SJCRH30 (cell line): ENCODE results near the gene MGLL. TPM values are rescaled to one million over a fixed set of nuclear protein-coding genes. Genes with fewer than 3 reads are reported as not detected.
A peak's percentile ranks its signal among the peaks of the same experiment; 100 is the strongest.

Experiments used
- DNase-seq, 2 experiments: peaks; one replicate each; pipeline ENCODE4 v3.0.0-alpha.2; 2015 to 2020
- H3K27ac ChIP-seq: fragments of 250-450 bp; sonication (Bioruptor Pico); 2 replicates; pipeline ENCODE4 v1.5.1; 2020; ENCODE audit warnings: mild to moderate bottlenecking, moderate library complexity
- H3K27me3 ChIP-seq: fragments of 250-450 bp; sonication (Bioruptor Pico); 2 replicates; pipeline ENCODE4 v1.5.1; 2020; ENCODE audit warnings: mild to moderate bottlenecking, moderate library complexity
- H3K36me3 ChIP-seq: fragments of 250-450 bp; sonication (Bioruptor Pico); 2 replicates; pipeline ENCODE4 v1.5.1; 2020; ENCODE audit warnings: mild to moderate bottlenecking, moderate library complexity
- H3K4me1 ChIP-seq: fragments of 250-450 bp; sonication (Bioruptor Pico); 2 replicates; pipeline ENCODE4 v1.5.1; 2020; ENCODE audit warnings: mild to moderate bottlenecking, moderate library complexity
- H3K4me3 ChIP-seq: fragments of 250-450 bp; sonication (Bioruptor Pico); 2 replicates; pipeline ENCODE4 v1.5.1; 2020; ENCODE audit warnings: mild to moderate bottlenecking, moderate library complexity
- H3K9me3 ChIP-seq: fragments of 250-450 bp; sonication (Bioruptor Pico); replicated peaks from 2 replicates; pipeline ENCODE4 v1.5.1; 2020; ENCODE audit warnings: mild to moderate bottlenecking, moderate library complexity
- total RNA-seq: library from RNA; depleted of rRNA; stranded (reverse); fragments of >200 nt; shearing (Covaris generic); gene quantifications from 2 replicates; pipeline ENCODE4 v1.2.3, GENCODE V29; 2014

MGLL gene
- total RNA-seq, 1 experiment from 2014 or later: 41.7 TPM

- Histone ChIP-seq H3K27me3 (no peaks in the 10 kb centered on the region), H3K9me3 (no peaks in the 10 kb centered on the region), H3K36me3 (no peaks in the 10 kb centered on the region), H3K4me3 (no peak overlapping the region), H3K27ac (no peak overlapping the region), H3K4me1 (no peaks in the 10 kb centered on the region)
- DNase-seq: no peak
These were observed 151.4 kb downstream of the MGLL start for GRCh38 chr3:127670761-127671522.

- no peaks in the 10 kb centered on the region for H3K4me1 ChIP-seq
- H3K9me3 ChIP-seq: no peaks in the 10 kb centered on the region
- no peaks in the 10 kb centered on the region for H3K27me3 ChIP-seq
- no peak for DNase-seq
- H3K36me3 ChIP-seq: no peaks in the 10 kb centered on the region
- H3K4me3 ChIP-seq: no peak overlapping the region
- H3K27ac ChIP-seq: no peak overlapping the region
These were observed 152.1 kb downstream of the MGLL start for GRCh38 chr3:127670229-127670559.

GRCh38 chr3:127669541-127670228 lies 152.6 kb downstream of the MGLL start:
- no peaks in the 10 kb centered on the region for H3K36me3 ChIP-seq
- H3K27ac ChIP-seq: no peak overlapping the region
- H3K9me3 ChIP-seq: no peaks in the 10 kb centered on the region
- no peak overlapping the region for H3K4me3 ChIP-seq
- H3K4me1 ChIP-seq: no peaks in the 10 kb centered on the region
- no peaks in the 10 kb centered on the region for H3K27me3 ChIP-seq
- no peak for DNase-seq

GRCh38 chr3:127668906-127669305 lies 153.4 kb downstream of the MGLL start:
- Histone ChIP-seq H3K27ac (no peak overlapping the region), H3K36me3 (no peaks in the 10 kb centered on the region), H3K9me3 (no peaks in the 10 kb centered on the region), H3K4me1 (no peaks in the 10 kb centered on the region), H3K4me3 (no peak overlapping the region), H3K27me3 (no peaks in the 10 kb centered on the region)
- no peak for DNase-seq

- Histone ChIP-seq H3K4me3 (no peak overlapping the region), H3K36me3 (no peaks in the 10 kb centered on the region), H3K9me3 (no peaks in the 10 kb centered on the region), H3K27me3 (no peaks in the 10 kb centered on the region), H3K4me1 (no peaks in the 10 kb centered on the region), H3K27ac (no peak overlapping the region)
- no peak for DNase-seq
These were observed 155.1 kb downstream of the MGLL start for GRCh38 chr3:127667119-127667681.

GRCh38 chr3:127666676-127667075 lies 155.6 kb downstream of the MGLL start:
- H3K27ac ChIP-seq: no peak overlapping the region
- no peaks in the 10 kb centered on the region for H3K4me1 ChIP-seq

GRCh38 chr3:127665586-127665985 lies 156.7 kb downstream of the MGLL start:
- no peaks in the 10 kb centered on the region for H3K27me3 ChIP-seq
- no peak overlapping the region for H3K27ac ChIP-seq
- no peaks in the 10 kb centered on the region for H3K4me1 ChIP-seq
- no peak for DNase-seq
- H3K36me3 ChIP-seq: no peaks in the 10 kb centered on the region
- H3K9me3 ChIP-seq: no peaks in the 10 kb centered on the region
- no peak overlapping the region for H3K4me3 ChIP-seq

More at GRCh38 chr3:127666676-127667075, 155.6 kb downstream of the MGLL start:
- Histone ChIP-seq H3K27me3 (no peaks in the 10 kb centered on the region), H3K36me3 (no peaks in the 10 kb centered on the region), H3K4me3 (no peak overlapping the region), H3K9me3 (no peaks in the 10 kb centered on the region)
- DNase-seq: no peak

- Histone ChIP-seq H3K4me3 (no peak overlapping the region), H3K9me3 (no peaks in the 10 kb centered on the region), H3K4me1 (no peaks in the 10 kb centered on the region), H3K27ac (no peak overlapping the region), H3K27me3 (no peaks in the 10 kb centered on the region), H3K36me3 (no peaks in the 10 kb centered on the region)
- no peak for DNase-seq
These were observed 157.2 kb downstream of the MGLL start for GRCh38 chr3:127665165-127665564.

- peaks cover 8% of the 10 kb centered on the region for H3K4me1 ChIP-seq
- no peak overlapping the region for H3K4me3 ChIP-seq
- no peaks in the 10 kb centered on the region for H3K36me3 ChIP-seq
- no peak overlapping the region for H3K27ac ChIP-seq
- H3K9me3 ChIP-seq: no peaks in the 10 kb centered on the region
- H3K27me3 ChIP-seq: no peaks in the 10 kb centered on the region
- no peak for DNase-seq
These were observed 159.2 kb downstream of the MGLL start for GRCh38 chr3:127663151-127663550.

GRCh38 chr3:127662001-127662469 lies 160.3 kb downstream of the MGLL start:
- H3K36me3 ChIP-seq: no peaks in the 10 kb centered on the region
- no peak overlapping the region for H3K27ac ChIP-seq
- DNase-seq: no peak
- no peaks in the 10 kb centered on the region for H3K9me3 ChIP-seq
- H3K4me3 ChIP-seq: no peak overlapping the region
- no peaks in the 10 kb centered on the region for H3K27me3 ChIP-seq
- H3K4me1 ChIP-seq: peaks cover 8% of the 10 kb centered on the region

- Histone ChIP-seq H3K27me3 (no peaks in the 10 kb centered on the region), H3K36me3 (no peaks in the 10 kb centered on the region), H3K4me3 (no peak overlapping the region), H3K27ac (no peak overlapping the region), H3K9me3 (no peaks in the 10 kb centered on the region), H3K4me1 (peaks cover 8% of the 10 kb centered on the region)
- DNase-seq: no peak
These were observed 160.7 kb downstream of the MGLL start for GRCh38 chr3:127661600-127661999.

- DNase-seq: no peak
- H3K4me3 ChIP-seq: no peak overlapping the region
- no peaks in the 10 kb centered on the region for H3K9me3 ChIP-seq
- H3K36me3 ChIP-seq: no peaks in the 10 kb centered on the region
- no peaks in the 10 kb centered on the region for H3K27me3 ChIP-seq
- H3K4me1 ChIP-seq: peaks cover 14% of the 10 kb centered on the region
- no peak overlapping the region for H3K27ac ChIP-seq
These were observed 161.6 kb downstream of the MGLL start for GRCh38 chr3:127660621-127661251.

- no peaks in the 10 kb centered on the region for H3K27me3 ChIP-seq
- H3K27ac ChIP-seq: no peak overlapping the region
- no peak overlapping the region for H3K4me3 ChIP-seq
- no peaks in the 10 kb centered on the region for H3K36me3 ChIP-seq
- DNase-seq: no peak
- H3K4me1 ChIP-seq: peaks cover 22% of the 10 kb centered on the region
- no peaks in the 10 kb centered on the region for H3K9me3 ChIP-seq
These were observed 164.1 kb downstream of the MGLL start for GRCh38 chr3:127658234-127658633.

GRCh38 chr3:127656906-127657305 lies 165.4 kb downstream of the MGLL start:
- H3K9me3 ChIP-seq: no peaks in the 10 kb centered on the region
- peaks cover 26% of the 10 kb centered on the region for H3K4me1 ChIP-seq
- no peak overlapping the region for H3K27ac ChIP-seq
- DNase-seq: no peak
- H3K27me3 ChIP-seq: no peaks in the 10 kb centered on the region
- no peaks in the 10 kb centered on the region for H3K36me3 ChIP-seq
- no peak overlapping the region for H3K4me3 ChIP-seq

GRCh38 chr3:127655641-127656040 lies 166.7 kb downstream of the MGLL start:
- H3K27me3 ChIP-seq: no peaks in the 10 kb centered on the region
- no peak overlapping the region for H3K4me3 ChIP-seq
- H3K36me3 ChIP-seq: no peaks in the 10 kb centered on the region
- peak; percentile 32 to 61 for DNase-seq
- no peaks in the 10 kb centered on the region for H3K9me3 ChIP-seq
- peaks cover 26% of the 10 kb centered on the region for H3K4me1 ChIP-seq
- 0 out of 2 replicates have a peak overlapping the region, but pooled peaks have one; percentile 9 for H3K27ac ChIP-seq
